ENCODE measurements around the gene DCD. TPM values are rescaled to one million over a fixed set of nuclear protein-coding genes. Genes with fewer than 3 reads are reported as not detected.

The DCD gene
- total RNA-seq, 2 donors from 2014 or later = not detected

- H3K4me1 Mint-ChIP-seq = peaks cover 11% of the 10 kb centered on the region
- H3K27me3 Mint-ChIP-seq = peaks cover 67% of the 10 kb centered on the region
- no peaks in the 10 kb centered on the region for H3K9me3 ChIP-seq (ENCODE audit: control insufficient read depth, low read length, poor library complexity, severe bottlenecking)
- H3K36me3 Mint-ChIP-seq (ENCODE audit: low read depth) = peaks cover 16% of the 10 kb centered on the region
- H3K27ac Mint-ChIP-seq = no peak overlapping the region
- H3K4me3 Mint-ChIP-seq = no peak overlapping the region
- no peak for DNase-seq
- no peak for ATAC-seq
These were observed 52.7 kb downstream of the DCD start for GRCh38 chr12:54595471-54595870.

Other genes with a start within 250 kb of the DCD start
- gene ITGA5, start 229.1 kb downstream of the DCD start, total RNA-seq = 10 to 100 TPM; 61.6 to 71.4 TPM
- gene GTSF1, start 174.8 kb downstream of the DCD start, total RNA-seq = 1 to 10 TPM; 3.7 to 3.9 TPM
- 100 to 1,000 TPM; 127 to 136 TPM for gene NCKAP1L, start 150.6 kb downstream of the DCD start, total RNA-seq
- 10 to 100 TPM; 11.6 to 12.5 TPM for gene PDE1B, start 98.8 kb downstream of the DCD start, total RNA-seq
- not detected for gene PPP1R1A, start 59.7 kb downstream of the DCD start, total RNA-seq
- gene LACRT, start 13.5 kb downstream of the DCD start, total RNA-seq = not detected
- not detected for gene MUCL1, start 206.2 kb upstream of the DCD start, total RNA-seq